C4-2B (cell line): Measurements from ENCODE around the gene MT1F.

Experiments
- CTCF ChIP-seq: fragments of 450-650 bp; conservative IDR thresholded peaks from 2 replicates; pipeline ENCODE4 v1.5.1; 2017; ENCODE audit warnings: mild to moderate bottlenecking
- ZFX ChIP-seq: fragments of 450-650 bp; IDR thresholded peaks from 2 replicates; pipeline ENCODE4 v1.6.1; 2017

GRCh38 chr16:56651586-56651985 lies 6.2 kb upstream of the MT1F start, which contains the start of gene MT1B:
- TF ChIP-seq CTCF: no peak
- TF ChIP-seq ZFX: no peak
